ENCODE results near the gene YAF2.

Gene YAF2

DNA sequence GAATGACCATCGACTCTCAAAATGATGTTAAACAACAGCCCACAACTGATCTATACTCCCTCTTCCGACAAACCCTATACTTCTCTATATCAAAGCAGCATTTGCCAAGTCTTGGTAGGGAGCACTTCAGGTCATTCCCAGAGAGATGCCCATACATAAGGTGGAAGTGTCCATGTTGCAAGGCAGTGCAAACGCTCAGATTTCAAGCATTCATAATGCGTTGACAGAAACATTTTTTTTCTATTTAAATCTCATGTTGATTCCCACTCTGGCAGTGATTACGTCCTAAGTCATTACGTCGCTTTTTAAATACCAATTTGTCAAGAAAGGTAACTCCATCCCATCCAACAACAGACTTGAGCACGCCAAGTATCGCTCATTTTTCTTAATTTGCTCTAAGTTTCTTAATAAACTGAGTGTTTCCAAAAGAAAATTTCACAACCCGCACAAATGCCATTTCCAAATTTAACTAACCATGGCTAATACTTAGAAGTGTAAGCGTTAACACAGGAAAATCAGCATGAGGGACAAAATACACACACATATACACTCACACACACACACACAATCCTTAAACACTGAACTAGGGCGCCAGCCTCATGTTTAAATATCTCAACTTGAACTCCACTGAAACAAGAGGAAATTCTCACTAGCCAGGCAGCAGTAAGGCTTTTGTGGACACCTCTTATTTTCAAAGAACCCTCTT, 94.4 kb downstream of the YAF2 start:
- DNase-seq = no peak

- DNase-seq = no peak
Observed at GRCh38 chr12:42141981-42142606, 96.0 kb downstream of the YAF2 start.

DNA sequence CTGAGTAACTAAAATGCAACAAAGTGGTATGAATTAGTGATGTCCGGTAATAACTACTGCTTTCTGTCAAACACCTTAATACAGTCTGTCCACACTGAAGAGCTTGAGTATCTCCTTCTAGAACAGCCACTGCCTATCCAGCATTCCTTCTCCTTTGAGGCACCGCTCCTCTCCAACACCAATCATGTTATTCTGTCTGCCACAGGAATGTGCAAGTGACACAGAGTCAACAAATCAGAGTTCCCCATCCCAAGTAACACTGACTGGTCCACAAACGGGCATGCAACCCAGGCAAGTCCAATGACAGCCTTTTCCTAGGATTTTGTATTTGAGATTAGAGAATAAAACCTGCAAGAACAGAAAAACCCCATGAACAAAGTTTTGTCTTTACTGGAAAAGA, 97.1 kb downstream of the YAF2 start:
- DNase-seq = no peak

DNA sequence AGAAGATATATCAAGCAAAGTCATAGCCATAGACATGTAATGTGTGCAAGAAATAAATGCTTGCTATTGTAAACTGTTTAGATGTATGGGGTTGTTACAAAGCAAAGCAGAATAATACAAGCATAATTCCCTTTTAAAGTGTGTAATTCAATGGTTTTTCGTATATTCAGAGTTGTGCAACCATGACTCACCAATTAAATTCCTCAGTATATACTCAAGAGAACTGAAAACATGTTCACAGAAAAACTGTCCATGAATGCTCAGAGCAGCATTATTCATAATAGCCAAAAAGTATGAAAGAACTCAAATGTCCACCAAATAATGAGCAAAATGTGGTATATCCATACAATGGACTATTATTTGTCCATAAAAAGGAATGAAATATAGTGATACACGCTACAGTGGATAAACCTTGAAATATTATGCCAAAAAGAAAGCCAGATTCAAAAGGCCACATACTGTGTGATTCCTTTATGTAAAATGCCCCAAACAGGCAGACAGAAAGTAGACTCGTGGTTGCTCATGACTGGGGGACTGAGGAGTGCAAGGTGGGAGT, 102.7 kb downstream of the YAF2 start:
- DNase-seq = no peak

DNA sequence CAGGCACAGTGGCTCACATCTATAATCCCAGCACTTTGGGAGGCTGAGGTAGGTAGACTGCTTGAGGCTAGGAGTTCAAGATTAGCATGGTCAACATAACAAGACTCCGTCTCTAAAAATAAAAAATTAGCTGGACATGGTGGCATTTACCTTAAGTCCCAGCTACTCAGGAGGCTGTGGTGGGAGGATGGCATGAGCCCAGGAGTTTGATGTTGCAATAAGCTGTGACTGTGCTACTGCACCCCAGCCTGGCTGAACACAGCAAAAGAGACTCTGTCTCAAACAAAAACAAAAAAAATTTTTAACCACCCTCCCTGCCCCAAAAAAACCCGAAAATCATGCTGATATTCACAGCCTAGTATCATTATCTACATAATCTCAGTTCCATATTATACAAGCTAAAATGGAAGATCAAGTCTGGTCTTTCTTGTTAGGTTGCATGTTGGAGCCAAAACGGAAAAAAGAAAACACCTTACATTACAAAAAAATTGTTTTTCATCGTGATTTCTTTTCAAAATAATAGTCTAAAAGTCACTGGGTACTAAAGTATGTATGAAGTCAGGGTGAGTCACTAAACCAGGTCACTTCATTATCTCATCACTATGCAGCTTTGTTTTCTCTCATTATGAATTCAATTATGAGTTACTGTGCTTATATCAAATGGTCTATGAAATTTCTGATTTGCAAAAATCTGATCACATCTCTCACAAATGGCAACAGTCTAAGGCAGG, 107.2 kb downstream of the YAF2 start:
- DNase-seq = no peak

- no peak for DNase-seq
Observed at GRCh38 chr12:42129595-42130204, 108.3 kb downstream of the YAF2 start.

DNA sequence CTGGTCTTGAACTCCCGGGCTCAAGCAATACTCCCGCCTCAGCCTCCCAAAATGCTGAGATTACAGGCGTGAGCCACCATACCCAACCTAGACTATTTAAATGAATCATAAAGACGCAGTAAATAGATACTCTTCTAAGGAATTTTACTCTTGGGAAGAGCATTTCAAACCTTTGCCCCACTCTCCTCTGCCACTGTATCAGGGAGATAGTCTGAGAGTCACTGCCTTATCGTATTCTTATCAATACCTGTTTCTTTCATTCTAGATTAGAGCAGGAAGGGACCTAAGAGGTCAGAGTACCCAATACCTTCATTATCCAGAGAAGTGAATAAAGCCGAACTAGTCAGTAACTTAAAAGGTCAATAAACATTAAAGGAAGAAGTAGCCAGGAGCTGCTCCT, 109.2 kb downstream of the YAF2 start:
- DNase-seq = no peak

DNA sequence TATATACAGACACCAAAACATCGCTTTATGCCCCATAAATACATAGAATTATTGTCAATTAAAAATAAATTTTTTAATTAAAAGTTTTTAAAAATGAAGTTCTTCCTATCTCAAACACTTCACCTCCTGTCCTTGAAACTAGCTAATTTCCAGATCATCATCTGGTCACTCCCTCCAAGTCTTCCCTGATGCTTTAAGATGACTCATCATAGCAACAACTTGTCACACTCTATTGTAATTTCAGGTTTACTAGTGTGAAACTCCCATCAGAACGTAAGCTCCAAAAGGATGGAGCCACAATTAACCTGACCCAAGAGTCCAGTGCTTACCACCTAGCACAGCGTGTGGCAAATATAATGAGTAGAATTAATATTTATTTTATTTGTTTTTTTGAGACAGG, 109.7 kb downstream of the YAF2 start:
- no peak for DNase-seq

- no peak for DNase-seq
Observed at GRCh38 chr12:42126963-42127362, 111.1 kb downstream of the YAF2 start.

DNA sequence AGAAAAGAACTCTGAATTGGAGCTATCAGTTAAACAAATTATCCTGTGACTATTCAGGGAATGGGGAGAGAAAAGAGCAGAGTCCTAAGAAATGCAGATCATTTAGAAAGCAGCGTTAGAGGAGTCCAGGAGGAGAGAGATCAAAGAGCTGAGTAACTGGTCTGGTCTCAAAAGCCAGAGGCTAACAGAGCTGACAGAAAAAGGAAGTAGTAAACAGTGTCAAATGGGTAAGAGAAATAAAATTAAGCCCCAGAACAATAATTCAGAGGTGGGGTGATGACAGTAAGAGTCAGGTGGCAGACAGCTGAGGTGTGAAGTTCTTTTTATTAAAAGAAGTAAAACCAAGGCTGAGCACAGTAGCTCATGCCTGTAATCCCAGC, 112.7 kb downstream of the YAF2 start:
- no peak for DNase-seq

GRCh38 chr12:42124764-42125387, 113.2 kb downstream of the YAF2 start:
- DNase-seq = no peak

GRCh38 chr12:42119085-42119633, 118.9 kb downstream of the YAF2 start:
- DNase-seq = no peak

- DNase-seq = no peak
Observed at GRCh38 chr12:42118136-42118879, 119.7 kb downstream of the YAF2 start.

DNA sequence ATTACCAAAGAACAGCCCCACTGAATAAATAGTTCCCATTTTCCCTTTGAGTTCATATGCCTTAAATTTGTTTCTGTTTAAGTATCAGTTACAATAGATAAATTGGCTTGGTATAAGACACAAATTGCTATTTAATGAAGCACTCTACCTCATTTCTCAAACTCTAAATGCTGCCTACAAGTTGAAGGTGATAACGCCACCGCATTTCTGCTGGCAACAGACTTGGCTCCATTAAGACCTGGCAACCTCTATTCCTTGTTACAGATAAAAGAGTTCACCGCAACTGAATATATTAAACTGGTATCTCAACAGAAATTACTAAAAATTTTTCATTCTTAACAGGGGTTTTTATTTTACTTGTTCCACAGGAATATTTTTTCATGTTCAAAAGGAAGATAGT, 129.0 kb downstream of the YAF2 start:
- DNase-seq = no peak

All from activated effector memory CD4-positive, alpha-beta T cell treated with Interleukin-2 at 50 U/mL for 16 hours (primary cell).